Measurements from ENCODE around the gene CHSY1.

DNA sequence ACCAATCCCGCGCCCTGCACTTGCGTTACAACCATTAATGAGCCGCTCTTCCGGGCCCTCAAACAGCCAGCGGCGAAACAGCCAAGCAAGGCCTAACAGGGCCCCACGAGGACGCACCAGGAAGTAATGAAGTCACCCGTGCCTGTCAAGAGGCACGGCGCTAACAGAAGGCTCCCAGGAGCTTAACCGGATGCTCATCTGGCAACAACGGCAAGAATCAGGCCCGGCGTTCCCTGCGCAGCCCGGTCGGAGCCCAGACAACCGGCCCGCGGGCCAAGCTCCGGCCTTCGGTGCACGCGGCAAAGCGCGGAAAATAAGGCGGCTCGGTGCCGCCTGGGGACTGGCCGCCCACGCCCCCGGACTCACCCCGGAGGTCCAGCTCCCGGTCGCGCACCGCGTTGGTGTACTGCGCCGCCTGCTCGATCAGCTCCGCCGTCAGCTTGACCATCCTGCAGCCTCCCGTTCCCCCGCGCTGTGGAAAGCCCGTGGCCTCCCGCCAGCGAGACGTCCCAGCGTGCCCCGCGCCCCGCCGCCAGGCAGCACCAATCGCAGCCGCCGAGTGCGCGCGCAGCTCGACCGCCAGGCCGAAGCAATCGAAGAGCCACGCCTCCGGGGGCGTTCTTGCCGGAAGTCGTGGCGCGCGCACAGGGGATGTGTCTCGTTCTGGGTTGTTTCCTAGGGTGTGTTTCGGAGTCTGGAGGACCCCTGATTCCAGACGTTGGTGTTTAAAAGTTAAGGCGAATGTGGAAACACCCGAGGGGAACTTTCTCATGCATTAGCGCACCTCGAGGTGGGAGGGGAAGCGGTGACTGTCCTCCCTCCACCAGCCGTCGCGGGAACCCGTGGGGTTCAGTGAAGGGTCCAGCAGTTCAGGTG lies 43.1 kb upstream of the CHSY1 start, which contains the start of gene SNRPA1:
- TF ChIP-seq POLR2A (IDR thresholded peaks at IDR 0.05; ENCODE audit: low read depth) (peak; percentile 82), POLR2AphosphoS5 (IDR thresholded peaks at IDR 0.05) (peak; percentile 96 to 99)
- TF ChIP-seq, protein P1, sequence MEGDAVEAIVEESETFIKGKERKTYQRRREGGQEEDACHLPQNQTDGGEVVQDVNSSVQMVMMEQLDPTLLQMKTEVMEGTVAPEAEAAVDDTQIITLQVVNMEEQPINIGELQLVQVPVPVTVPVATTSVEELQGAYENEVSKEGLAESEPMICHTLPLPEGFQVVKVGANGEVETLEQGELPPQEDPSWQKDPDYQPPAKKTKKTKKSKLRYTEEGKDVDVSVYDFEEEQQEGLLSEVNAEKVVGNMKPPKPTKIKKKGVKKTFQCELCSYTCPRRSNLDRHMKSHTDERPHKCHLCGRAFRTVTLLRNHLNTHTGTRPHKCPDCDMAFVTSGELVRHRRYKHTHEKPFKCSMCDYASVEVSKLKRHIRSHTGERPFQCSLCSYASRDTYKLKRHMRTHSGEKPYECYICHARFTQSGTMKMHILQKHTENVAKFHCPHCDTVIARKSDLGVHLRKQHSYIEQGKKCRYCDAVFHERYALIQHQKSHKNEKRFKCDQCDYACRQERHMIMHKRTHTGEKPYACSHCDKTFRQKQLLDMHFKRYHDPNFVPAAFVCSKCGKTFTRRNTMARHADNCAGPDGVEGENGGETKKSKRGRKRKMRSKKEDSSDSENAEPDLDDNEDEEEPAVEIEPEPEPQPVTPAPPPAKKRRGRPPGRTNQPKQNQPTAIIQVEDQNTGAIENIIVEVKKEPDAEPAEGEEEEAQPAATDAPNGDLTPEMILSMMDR (IDR thresholded peaks at IDR 0.05), result no peak
